Endothelial cell of umbilical vein (primary cell): ENCODE results near the gene CPLX1.

Experiments
- EZH2 ChIP-seq: IDR thresholded peaks from 2 replicates; pipeline ENCODE4 v1.6.1; 2012; ENCODE audit warnings: borderline replicate concordance, low read depth, mild to moderate bottlenecking, moderate library complexity, low read length, inconsistent platforms; ENCODE audit not compliant: severe bottlenecking
- MYC ChIP-seq: IDR thresholded peaks from one replicate; pipeline ENCODE4 v1.6.1; 2011; ENCODE audit warnings: mild to moderate bottlenecking, low read depth, low read length
- POLR2AphosphoS5 ChIP-seq: IDR thresholded peaks from 2 replicates; pipeline ENCODE4 v1.6.1; 2012; ENCODE audit warnings: low read depth, mild to moderate bottlenecking, control low read depth, low read length, moderate library complexity; ENCODE audit not compliant: insufficient read depth
- TF ChIP-seq, protein P1 (sequence below), 2 donors: IDR thresholded peaks; 1 replicate in 1 of 2; 2 replicates in 1 of 2; pipeline ENCODE4 v1.5.1; 2011; ENCODE audit warnings: low read length in 2 of 2, mild to moderate bottlenecking in 2 of 2, moderate library complexity in 2 of 2, control low read depth in 1 of 2, inconsistent platforms in 1 of 2, low read depth in 1 of 2; ENCODE audit not compliant: insufficient read depth in 1 of 2; ENCODE audit errors: extremely low read depth in 1 of 2

- TF ChIP-seq, protein P1, sequence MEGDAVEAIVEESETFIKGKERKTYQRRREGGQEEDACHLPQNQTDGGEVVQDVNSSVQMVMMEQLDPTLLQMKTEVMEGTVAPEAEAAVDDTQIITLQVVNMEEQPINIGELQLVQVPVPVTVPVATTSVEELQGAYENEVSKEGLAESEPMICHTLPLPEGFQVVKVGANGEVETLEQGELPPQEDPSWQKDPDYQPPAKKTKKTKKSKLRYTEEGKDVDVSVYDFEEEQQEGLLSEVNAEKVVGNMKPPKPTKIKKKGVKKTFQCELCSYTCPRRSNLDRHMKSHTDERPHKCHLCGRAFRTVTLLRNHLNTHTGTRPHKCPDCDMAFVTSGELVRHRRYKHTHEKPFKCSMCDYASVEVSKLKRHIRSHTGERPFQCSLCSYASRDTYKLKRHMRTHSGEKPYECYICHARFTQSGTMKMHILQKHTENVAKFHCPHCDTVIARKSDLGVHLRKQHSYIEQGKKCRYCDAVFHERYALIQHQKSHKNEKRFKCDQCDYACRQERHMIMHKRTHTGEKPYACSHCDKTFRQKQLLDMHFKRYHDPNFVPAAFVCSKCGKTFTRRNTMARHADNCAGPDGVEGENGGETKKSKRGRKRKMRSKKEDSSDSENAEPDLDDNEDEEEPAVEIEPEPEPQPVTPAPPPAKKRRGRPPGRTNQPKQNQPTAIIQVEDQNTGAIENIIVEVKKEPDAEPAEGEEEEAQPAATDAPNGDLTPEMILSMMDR (IDR thresholded peaks at IDR 0.05; ENCODE audit: extremely low read depth in 1 of 2, insufficient read depth in 1 of 2, low read depth in 1 of 2, low read length in 2 of 2), result no peak
- TF ChIP-seq POLR2AphosphoS5, result no peak
- TF ChIP-seq MYC, result no peak
- no peak for TF ChIP-seq EZH2
Measured at GRCh38 chr4:791252-791897, 34.6 kb downstream of the CPLX1 start.
